Loucy (cell line): ENCODE measurements around the gene PCGF2.

Experiments used
- H2AFZ ChIP-seq: fragments of 200-600 bp; sonication (generic); 2 replicates; pipeline ENCODE4 v1.6.0; 2016; ENCODE audit warnings: antibody characterized with exemption, mild to moderate bottlenecking, low read length, moderate library complexity
- H3F3A ChIP-seq: fragments of 200-600 bp; 2 replicates; pipeline ENCODE4 v1.6.0; 2016; ENCODE audit warnings: antibody characterized with exemption, low read depth, mild to moderate bottlenecking
- H3K27me3 ChIP-seq: fragments of 200-600 bp; sonication (generic); 2 replicates; pipeline ENCODE4 v1.6.1; 2014; ENCODE audit warnings: low read length, mild to moderate bottlenecking; ENCODE audit not compliant: insufficient read depth, poor library complexity, severe bottlenecking
- H3K36me3 ChIP-seq: fragments of 200-600 bp; sonication (generic); 2 replicates; pipeline ENCODE4 v1.6.1; 2016; ENCODE audit warnings: low read length; ENCODE audit not compliant: insufficient read depth
- H3K4me1 ChIP-seq: fragments of 200-600 bp; sonication (generic); 2 replicates; pipeline ENCODE4 v1.5.1; 2014; ENCODE audit warnings: low read length, mild to moderate bottlenecking; ENCODE audit not compliant: insufficient read depth, poor library complexity, severe bottlenecking
- H3K4me2 ChIP-seq: fragments of 200-600 bp; sonication (generic); 2 replicates; pipeline ENCODE4 v1.6.0; 2014; ENCODE audit warnings: antibody characterized with exemption, low read length, low read depth, mild to moderate bottlenecking; ENCODE audit not compliant: poor library complexity, severe bottlenecking
- H3K4me3 ChIP-seq: fragments of 200-600 bp; sonication (generic); 2 replicates; pipeline ENCODE4 v1.5.1; 2014; ENCODE audit warnings: low read length, mild to moderate bottlenecking, mixed read lengths; ENCODE audit not compliant: poor library complexity, severe bottlenecking
- H3K79me2 ChIP-seq: fragments of 200-600 bp; sonication (generic); 2 replicates; pipeline ENCODE4 v1.6.1; 2014; ENCODE audit warnings: low read length; ENCODE audit not compliant: insufficient read depth
- H3K9ac ChIP-seq: fragments of 200-600 bp; sonication (generic); 2 replicates; pipeline ENCODE4 v1.6.0; 2014; ENCODE audit warnings: mild to moderate bottlenecking, low read depth, low read length, moderate library complexity; ENCODE audit not compliant: poor library complexity, severe bottlenecking
- H3K9me2 ChIP-seq: fragments of 200-600 bp; sonication (generic); replicated peaks from 2 replicates; pipeline ENCODE4 v1.6.1; 2016; ENCODE audit warnings: low read depth, low read length, mixed read lengths
- H3K9me3 ChIP-seq: fragments of 200-600 bp; sonication (generic); 2 replicates; pipeline ENCODE4 v1.6.1; 2014; ENCODE audit warnings: mild to moderate bottlenecking, antibody characterized with exemption, low read length, low read depth; ENCODE audit not compliant: insufficient read depth
- H4K20me1 ChIP-seq: fragments of 200-600 bp; sonication (generic); 2 replicates; pipeline ENCODE4 v1.6.0; 2014; ENCODE audit warnings: antibody characterized with exemption, low read length, mild to moderate bottlenecking; ENCODE audit not compliant: insufficient read depth, poor library complexity, severe bottlenecking
- EZH2phosphoT487 ChIP-seq: fragments of 200-600 bp; IDR thresholded peaks from 2 replicates; pipeline ENCODE4 v1.6.1; 2018; ENCODE audit warnings: antibody characterized with exemption, mild to moderate bottlenecking, moderate library complexity, borderline replicate concordance
- TF ChIP-seq, protein P1 (sequence below): fragments of 200-600 bp; sonication (generic); conservative IDR thresholded peaks from 2 replicates; pipeline ENCODE4 v1.5.1; 2014; ENCODE audit warnings: mild to moderate bottlenecking, antibody characterized with exemption, low read length

Gene PCGF2

DNA sequence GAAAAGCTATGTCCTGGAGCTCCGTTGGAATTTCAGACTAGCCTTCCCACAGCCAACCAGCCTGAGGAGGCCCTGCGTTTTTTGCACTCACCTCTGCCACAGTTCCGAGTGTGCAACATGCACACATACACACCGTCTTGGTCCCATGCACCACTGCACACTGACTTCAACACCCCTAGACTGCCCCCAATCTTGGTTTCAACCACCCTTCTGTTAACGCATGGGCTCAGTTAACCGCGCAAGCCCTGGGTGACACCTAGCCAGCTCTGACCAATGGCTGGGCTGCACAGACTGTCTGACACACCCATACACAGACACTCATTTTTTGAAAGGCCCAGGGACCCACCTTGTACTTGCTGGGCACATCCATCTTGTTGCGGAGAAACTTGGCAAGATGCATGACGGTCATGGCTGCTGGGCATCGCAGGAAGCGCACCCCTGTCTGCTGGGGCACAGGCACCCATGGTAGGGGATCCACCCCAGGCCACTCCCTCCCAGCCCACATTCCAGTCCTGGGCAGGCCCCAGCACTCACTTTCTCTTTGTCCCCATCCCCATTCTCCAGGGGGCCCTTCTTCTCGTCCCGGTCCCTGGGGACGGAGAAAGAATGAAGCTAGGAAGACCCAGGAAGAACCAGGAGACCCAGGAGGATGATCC, 10.0 kb downstream of the PCGF2 start:
- Histone ChIP-seq H3K36me3 (peaks cover 10% of the 10 kb centered on the region; the same call in 1 of the 2 replicates), H3K9me2 (no peaks in the 10 kb centered on the region), H3K79me2 (peaks cover 22% of the 10 kb centered on the region; the same call in 1 of the 2 replicates), H3K4me3 (no peak overlapping the region), H3K4me1 (peaks cover 17% of the 10 kb centered on the region), H4K20me1 (peaks cover 2% of the 10 kb centered on the region), H3K27me3 (no peaks in the 10 kb centered on the region), H3K4me2 (no peak overlapping the region), H3K9ac (no peak overlapping the region), H3F3A (no peaks in the 10 kb centered on the region; the same call in 1 of the 2 replicates), H3K9me3 (no peaks in the 10 kb centered on the region), H2AFZ (no peak overlapping the region)
- TF ChIP-seq, protein P1, sequence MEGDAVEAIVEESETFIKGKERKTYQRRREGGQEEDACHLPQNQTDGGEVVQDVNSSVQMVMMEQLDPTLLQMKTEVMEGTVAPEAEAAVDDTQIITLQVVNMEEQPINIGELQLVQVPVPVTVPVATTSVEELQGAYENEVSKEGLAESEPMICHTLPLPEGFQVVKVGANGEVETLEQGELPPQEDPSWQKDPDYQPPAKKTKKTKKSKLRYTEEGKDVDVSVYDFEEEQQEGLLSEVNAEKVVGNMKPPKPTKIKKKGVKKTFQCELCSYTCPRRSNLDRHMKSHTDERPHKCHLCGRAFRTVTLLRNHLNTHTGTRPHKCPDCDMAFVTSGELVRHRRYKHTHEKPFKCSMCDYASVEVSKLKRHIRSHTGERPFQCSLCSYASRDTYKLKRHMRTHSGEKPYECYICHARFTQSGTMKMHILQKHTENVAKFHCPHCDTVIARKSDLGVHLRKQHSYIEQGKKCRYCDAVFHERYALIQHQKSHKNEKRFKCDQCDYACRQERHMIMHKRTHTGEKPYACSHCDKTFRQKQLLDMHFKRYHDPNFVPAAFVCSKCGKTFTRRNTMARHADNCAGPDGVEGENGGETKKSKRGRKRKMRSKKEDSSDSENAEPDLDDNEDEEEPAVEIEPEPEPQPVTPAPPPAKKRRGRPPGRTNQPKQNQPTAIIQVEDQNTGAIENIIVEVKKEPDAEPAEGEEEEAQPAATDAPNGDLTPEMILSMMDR = no peak
- no peak for TF ChIP-seq EZH2phosphoT487

DNA sequence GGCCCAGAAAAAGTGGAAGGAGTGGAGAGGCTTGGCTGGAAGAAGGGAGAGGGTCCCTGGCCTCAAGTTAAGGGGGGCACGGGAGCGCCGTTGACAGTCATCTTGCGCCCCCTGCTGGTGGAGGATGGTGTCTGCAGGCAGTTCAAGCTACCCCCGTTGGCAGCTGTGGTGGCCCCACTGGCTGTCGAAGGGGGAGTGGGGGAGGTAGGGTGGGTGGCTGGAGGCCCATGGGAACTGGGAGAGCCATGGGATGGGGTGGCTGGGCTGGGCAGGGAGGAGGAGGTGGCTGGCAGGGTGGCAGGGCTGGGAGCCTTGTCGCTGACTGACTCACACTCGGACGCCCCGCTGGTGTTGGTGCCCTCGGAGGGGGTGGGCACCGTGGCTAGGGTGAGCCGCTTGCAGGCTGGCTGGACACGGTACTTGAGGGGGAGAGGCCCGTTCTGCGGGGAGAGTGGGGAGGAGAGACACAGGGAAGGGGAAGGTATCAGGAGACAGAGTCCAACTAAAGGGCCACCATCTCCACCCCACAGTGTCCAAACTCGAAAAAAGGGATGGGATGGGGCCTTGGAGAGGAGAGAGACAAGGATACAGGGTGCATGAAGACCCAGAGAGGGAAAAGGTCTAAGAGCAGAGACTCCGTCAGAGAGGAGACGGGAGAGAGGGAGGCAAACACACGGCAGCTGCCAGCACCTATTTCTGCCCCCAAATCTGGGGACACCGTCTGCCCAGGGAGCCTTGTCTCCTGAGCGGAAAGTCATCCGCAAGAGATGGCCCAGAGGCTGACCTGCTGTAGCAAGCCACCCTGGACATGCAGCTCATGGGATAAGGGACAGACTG, 12.8 kb downstream of the PCGF2 start:
- Histone ChIP-seq H3K27me3 (no peaks in the 10 kb centered on the region), H3F3A (no peaks in the 10 kb centered on the region; the same call in 1 of the 2 replicates), H3K9ac (no peak overlapping the region), H3K9me3 (no peaks in the 10 kb centered on the region), H3K4me1 (peaks cover 14% of the 10 kb centered on the region), H3K9me2 (no peaks in the 10 kb centered on the region), H3K4me3 (no peak overlapping the region), H3K36me3 (peaks cover 10% of the 10 kb centered on the region; the same call in 1 of the 2 replicates), H4K20me1 (peaks cover 2% of the 10 kb centered on the region), H3K79me2 (peaks cover 8% of the 10 kb centered on the region; the same call in 1 of the 2 replicates), H2AFZ (no peak overlapping the region), H3K4me2 (no peak overlapping the region)
- TF ChIP-seq EZH2phosphoT487 = no peak
- TF ChIP-seq, protein P1 = peak; percentile 89

DNA sequence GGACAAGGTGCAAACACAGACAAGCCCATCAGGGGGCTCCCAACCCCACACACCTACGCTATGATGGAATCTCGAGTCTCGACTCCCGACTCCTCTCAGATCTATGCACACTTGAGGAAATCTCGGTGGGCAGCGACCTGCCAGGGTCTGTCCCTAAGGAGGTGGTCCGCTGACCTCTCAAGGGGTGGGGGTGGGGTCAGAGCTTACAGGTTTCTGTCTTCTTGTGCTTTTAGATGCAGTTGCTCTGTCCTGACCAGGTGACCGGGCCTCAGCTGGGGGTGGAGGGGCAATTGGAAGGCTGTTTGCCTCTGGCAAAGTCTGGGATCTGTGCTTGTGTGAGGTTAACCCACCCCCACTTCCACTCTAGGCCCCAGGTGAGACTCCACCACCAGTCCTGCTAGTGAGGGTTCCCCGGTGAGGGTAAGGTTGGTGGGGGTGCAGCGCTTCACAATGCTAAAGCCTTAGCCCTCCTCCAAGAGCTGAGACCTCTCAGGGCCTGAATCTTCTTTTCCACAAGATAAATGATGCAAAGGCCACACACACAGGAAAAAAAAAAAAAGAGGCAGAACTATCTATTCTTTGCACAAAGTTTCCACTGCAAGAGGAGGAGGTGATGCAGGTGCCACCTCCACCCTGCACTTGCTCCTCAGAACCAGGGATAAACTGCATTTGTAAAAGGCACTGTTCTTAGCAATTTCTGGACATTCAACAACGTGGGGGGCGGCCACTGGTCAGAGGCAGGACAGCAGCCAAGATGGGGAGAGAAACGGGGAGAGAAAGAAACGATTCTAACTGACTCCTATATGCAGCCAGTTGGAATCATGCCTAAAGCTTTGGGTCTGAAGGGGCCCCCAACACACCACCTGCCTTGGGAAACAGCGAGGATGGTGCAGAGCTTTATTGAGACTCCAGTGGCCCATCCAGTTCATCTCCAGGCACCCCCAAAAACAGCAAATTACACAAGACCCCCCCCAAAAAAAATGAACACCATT, 13.9 kb downstream of the PCGF2 start:
- H3K4me3 ChIP-seq = no peak overlapping the region
- peaks cover 4% of the 10 kb centered on the region for H4K20me1 ChIP-seq
- peaks cover 16% of the 10 kb centered on the region for H3K79me2 ChIP-seq
- no peaks in the 10 kb centered on the region for H3K9me3 ChIP-seq
- peaks cover 10% of the 10 kb centered on the region; the same call in 1 of the 2 replicates for H3K36me3 ChIP-seq
- no peaks in the 10 kb centered on the region; the same call in 1 of the 2 replicates for H3F3A ChIP-seq
- H3K9me2 ChIP-seq = no peaks in the 10 kb centered on the region
- no peak for TF ChIP-seq EZH2phosphoT487
- TF ChIP-seq, protein P1 = peak; percentile 64
- H3K27me3 ChIP-seq = no peaks in the 10 kb centered on the region
- H2AFZ ChIP-seq = no peak overlapping the region
- H3K4me2 ChIP-seq = no peak overlapping the region
- H3K4me1 ChIP-seq = peaks cover 19% of the 10 kb centered on the region
- no peak overlapping the region for H3K9ac ChIP-seq
